Endothelial cell of umbilical vein (primary cell): ENCODE results near the gene P2RY11.

ENCODE experiments used
- POLR2A ChIP-seq: IDR thresholded peaks from 2 replicates; pipeline ENCODE4 v1.6.1; 2012; ENCODE audit warnings: low read depth, mild to moderate bottlenecking, control low read depth, low read length
- TF ChIP-seq, protein P1 (sequence below), 2 donors: IDR thresholded peaks; 1 replicate in 1 of 2; 2 replicates in 1 of 2; pipeline ENCODE4 v1.5.1; 2011; ENCODE audit warnings: low read length in 2 of 2, mild to moderate bottlenecking in 2 of 2, moderate library complexity in 2 of 2, control low read depth in 1 of 2, inconsistent platforms in 1 of 2, low read depth in 1 of 2; ENCODE audit not compliant: insufficient read depth in 1 of 2; ENCODE audit errors: extremely low read depth in 1 of 2

GRCh38 chr19:10110972-10111317, 548 bp upstream of the P2RY11 start:
- TF ChIP-seq, protein P1, sequence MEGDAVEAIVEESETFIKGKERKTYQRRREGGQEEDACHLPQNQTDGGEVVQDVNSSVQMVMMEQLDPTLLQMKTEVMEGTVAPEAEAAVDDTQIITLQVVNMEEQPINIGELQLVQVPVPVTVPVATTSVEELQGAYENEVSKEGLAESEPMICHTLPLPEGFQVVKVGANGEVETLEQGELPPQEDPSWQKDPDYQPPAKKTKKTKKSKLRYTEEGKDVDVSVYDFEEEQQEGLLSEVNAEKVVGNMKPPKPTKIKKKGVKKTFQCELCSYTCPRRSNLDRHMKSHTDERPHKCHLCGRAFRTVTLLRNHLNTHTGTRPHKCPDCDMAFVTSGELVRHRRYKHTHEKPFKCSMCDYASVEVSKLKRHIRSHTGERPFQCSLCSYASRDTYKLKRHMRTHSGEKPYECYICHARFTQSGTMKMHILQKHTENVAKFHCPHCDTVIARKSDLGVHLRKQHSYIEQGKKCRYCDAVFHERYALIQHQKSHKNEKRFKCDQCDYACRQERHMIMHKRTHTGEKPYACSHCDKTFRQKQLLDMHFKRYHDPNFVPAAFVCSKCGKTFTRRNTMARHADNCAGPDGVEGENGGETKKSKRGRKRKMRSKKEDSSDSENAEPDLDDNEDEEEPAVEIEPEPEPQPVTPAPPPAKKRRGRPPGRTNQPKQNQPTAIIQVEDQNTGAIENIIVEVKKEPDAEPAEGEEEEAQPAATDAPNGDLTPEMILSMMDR (IDR thresholded peaks at IDR 0.05; ENCODE audit: extremely low read depth in 1 of 2, insufficient read depth in 1 of 2, low read depth in 1 of 2, low read length in 2 of 2) = no peak
- no peak for TF ChIP-seq POLR2A
